Calu3 (cell line): ENCODE measurements around the gene ADCYAP1R1. TPM values are rescaled to one million over a fixed set of nuclear protein-coding genes. Genes with fewer than 3 reads are reported as not detected.
A peak's percentile ranks its signal among the peaks of the same experiment; 100 is the strongest.

ENCODE experiments used
- BruUV-seq: library from RNA; stranded (reverse); fragments of 400-500 nt; replicated peaks from 2 replicates; lab custom pipeline; 2021; lab: Mats Ljungman, UMichigan
- CTCF ChIA-PET: fragments of 300-600 bp; sonication (Branson Sonifier 250); formaldehyde crosslinking; loops from one replicate; lab custom pipeline; 2022; ENCODE audit warnings: antibody characterized with exemption; lab: Charles Lee
- DNase-seq: peaks from one replicate; pipeline ENCODE4 v3.0.0; 2022
- H3K27ac Mint-ChIP-seq: one replicate; pipeline ENCODE4 v1.8.0; 2022; ENCODE audit warnings: mixed read lengths; ENCODE audit not compliant: unreplicated experiment
- H3K27me3 Mint-ChIP-seq: one replicate; pipeline ENCODE4 v1.8.0; 2022; ENCODE audit warnings: mixed read lengths; ENCODE audit not compliant: unreplicated experiment
- H3K36me3 Mint-ChIP-seq: one replicate; pipeline ENCODE4 v1.8.0; 2022; ENCODE audit warnings: mild to moderate bottlenecking, moderate library complexity, mixed read lengths; ENCODE audit not compliant: insufficient read depth, unreplicated experiment
- H3K4me1 Mint-ChIP-seq: one replicate; pipeline ENCODE4 v1.8.0; 2022; ENCODE audit warnings: mild to moderate bottlenecking, low read depth, mixed read lengths; ENCODE audit not compliant: unreplicated experiment
- H3K4me3 Mint-ChIP-seq: one replicate; pipeline ENCODE4 v1.8.0; 2022; ENCODE audit warnings: mild to moderate bottlenecking, low read depth, moderate library complexity, mixed read lengths; ENCODE audit not compliant: unreplicated experiment
- H3K9me3 Mint-ChIP-seq: one replicate; pipeline ENCODE4 v1.8.0; 2022; ENCODE audit warnings: low read depth, mixed read lengths; ENCODE audit not compliant: unreplicated experiment
- intact Hi-C: fragments of 100-400 bp; cut with micrococcal nuclease; formaldehyde crosslinking; loops from one replicate; pipeline ENCODE4 v1.10.0; 2022; ENCODE audit not compliant: unreplicated experiment
- total RNA-seq: library from RNA; stranded (reverse); gene quantifications from 2 replicates; pipeline ENCODE4 v1.2.3, GENCODE V29; 2022
- TF ChIP-seq, protein P1 (sequence below): fragments of 200-600 bp; IDR thresholded peaks from one replicate; pipeline ENCODE4 v1.8.0; 2022; ENCODE audit warnings: antibody characterized with exemption; ENCODE audit not compliant: unreplicated experiment

ADCYAP1R1 gene
- total RNA-seq, 1 experiment from 2014 or later = not detected

DNA sequence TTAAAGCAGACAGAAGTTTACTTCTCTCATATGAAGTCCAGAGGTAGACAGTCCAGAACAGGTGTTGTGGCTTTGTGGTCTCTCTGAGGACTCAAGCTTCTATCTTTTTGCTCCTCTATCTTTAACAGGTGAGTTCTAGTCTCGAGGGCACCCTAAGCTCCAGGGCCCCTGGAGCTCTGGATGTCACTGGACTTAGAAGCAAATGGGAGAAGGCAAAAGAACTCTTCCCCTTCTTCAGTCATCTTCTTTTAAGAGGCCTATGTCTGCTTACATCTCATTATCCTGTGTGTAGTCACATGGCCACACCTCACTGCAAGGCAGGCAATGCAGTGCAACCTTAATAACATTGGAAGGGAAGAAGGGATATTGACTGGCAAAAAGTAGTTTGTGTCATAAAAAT, 61.6 kb downstream of the ADCYAP1R1 start:
- no peaks in the 10 kb centered on the region for H3K4me1 Mint-ChIP-seq
- no peaks in the 10 kb centered on the region for H3K9me3 Mint-ChIP-seq
- CTCF ChIA-PET = interaction anchor here (1.5 kb wide), 1 partner anchor 11 kb away, joined by 3 read pairs; no protein-coding TSS in a partner anchor
- no peak for DNase-seq
- H3K36me3 Mint-ChIP-seq = no peaks in the 10 kb centered on the region
- TF ChIP-seq, protein P1, sequence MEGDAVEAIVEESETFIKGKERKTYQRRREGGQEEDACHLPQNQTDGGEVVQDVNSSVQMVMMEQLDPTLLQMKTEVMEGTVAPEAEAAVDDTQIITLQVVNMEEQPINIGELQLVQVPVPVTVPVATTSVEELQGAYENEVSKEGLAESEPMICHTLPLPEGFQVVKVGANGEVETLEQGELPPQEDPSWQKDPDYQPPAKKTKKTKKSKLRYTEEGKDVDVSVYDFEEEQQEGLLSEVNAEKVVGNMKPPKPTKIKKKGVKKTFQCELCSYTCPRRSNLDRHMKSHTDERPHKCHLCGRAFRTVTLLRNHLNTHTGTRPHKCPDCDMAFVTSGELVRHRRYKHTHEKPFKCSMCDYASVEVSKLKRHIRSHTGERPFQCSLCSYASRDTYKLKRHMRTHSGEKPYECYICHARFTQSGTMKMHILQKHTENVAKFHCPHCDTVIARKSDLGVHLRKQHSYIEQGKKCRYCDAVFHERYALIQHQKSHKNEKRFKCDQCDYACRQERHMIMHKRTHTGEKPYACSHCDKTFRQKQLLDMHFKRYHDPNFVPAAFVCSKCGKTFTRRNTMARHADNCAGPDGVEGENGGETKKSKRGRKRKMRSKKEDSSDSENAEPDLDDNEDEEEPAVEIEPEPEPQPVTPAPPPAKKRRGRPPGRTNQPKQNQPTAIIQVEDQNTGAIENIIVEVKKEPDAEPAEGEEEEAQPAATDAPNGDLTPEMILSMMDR = no peak
- H3K27ac Mint-ChIP-seq = no peak overlapping the region
- H3K27me3 Mint-ChIP-seq = peaks cover 2% of the 10 kb centered on the region
- H3K4me3 Mint-ChIP-seq = no peak overlapping the region
- BruUV-seq = no TSS peak
- intact Hi-C loops = no loop called here

DNA sequence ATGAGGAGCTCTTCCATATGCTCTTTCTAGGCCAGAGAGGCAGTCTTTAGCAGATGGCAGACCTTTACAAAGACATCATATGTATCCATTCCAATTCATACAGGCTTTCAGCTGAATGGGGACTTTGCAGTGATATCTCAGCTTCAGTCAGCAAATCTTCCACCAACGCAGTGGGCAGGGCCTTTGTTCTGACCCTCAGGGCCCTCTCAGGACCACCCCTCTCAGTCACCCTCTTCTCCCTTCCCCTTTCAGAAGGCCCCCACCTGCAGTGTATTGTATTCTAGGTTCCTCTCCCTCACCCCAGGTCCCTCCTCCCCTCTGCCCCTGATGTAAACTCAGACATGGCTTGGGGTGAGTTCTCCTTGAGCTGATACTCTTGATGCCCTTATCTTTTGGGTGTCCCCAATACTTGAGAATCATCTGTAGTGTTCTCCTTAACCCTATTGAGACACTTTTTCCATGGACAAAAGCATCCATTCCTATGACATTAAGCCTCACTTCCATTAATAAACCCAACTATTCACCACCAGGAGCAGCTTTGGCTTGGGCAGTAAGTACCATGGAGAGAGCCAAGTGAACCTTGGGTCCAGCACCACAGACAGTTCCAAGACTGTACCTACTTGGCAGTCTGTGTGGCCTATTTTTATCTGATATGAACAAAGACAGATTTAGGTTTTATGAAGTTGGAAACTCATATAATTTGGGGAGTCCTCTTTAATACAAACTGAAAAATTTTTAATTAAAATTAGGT, 62.7 kb downstream of the ADCYAP1R1 start:
- no peaks in the 10 kb centered on the region for H3K36me3 Mint-ChIP-seq
- no peak overlapping the region for H3K27ac Mint-ChIP-seq
- intact Hi-C loops = no loop called here
- TF ChIP-seq, protein P1 = no peak
- no TSS peak for BruUV-seq
- H3K9me3 Mint-ChIP-seq = no peaks in the 10 kb centered on the region
- H3K4me3 Mint-ChIP-seq = no peak overlapping the region
- peak; percentile 58 for DNase-seq
- CTCF ChIA-PET = interaction anchor here (0.6 to 1.5 kb wide), 4 partner anchors 8 to 131 kb away, joined by 3 to 4 read pairs (median 3); no protein-coding TSS in a partner anchor
- peaks cover 13% of the 10 kb centered on the region for H3K27me3 Mint-ChIP-seq
- H3K4me1 Mint-ChIP-seq = no peaks in the 10 kb centered on the region

DNA sequence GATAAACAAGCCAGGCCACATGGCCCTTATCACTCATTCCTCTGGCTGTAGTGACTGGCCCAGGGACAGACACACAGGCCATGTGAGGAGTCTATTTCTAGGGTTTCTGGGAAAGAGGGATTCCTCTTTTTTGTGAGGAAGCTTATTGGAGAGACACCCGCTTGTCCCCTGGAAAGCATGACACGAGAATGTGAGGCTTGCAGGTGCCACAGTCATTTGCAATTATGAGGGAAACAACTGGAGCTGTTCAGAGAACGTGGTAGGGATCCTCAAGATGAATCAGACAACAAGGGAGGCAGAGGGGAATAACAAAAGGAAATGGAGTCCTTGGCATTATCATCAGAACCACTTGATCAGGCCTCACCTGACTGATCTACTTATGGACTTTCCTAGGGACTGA, 64.5 kb downstream of the ADCYAP1R1 start:
- Mint-ChIP-seq H3K4me1 (no peaks in the 10 kb centered on the region), H3K27ac (no peak overlapping the region), H3K9me3 (no peaks in the 10 kb centered on the region), H3K36me3 (no peaks in the 10 kb centered on the region), H3K27me3 (peaks cover 28% of the 10 kb centered on the region), H3K4me3 (no peak overlapping the region)
- DNase-seq = no peak
- no TSS peak for BruUV-seq
- TF ChIP-seq, protein P1 = no peak
- intact Hi-C loops = no loop called here
- CTCF ChIA-PET = interaction anchor here (2.1 to 8.5 kb wide), 2 partner anchors 18 to 134 kb away, joined by 5 to 397 read pairs; no protein-coding TSS in a partner anchor

DNA sequence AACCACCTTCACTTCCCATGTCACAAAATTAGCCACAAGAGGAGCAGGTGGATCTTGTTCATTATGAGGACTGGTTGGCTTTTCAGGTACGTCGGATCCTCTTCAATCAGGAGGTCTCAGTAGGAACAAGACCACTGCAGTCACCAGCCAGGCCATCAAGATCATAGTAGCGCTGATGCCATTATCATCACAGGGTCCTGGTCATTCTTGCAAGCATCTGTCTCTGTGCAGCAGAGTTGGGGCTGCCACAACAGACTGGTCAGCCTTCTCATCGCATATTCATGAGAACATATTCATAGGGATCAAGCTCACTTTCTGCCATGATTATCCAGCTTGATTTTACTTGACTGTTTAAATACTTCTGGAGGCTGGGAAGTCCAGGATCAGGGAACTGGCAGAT, 67.1 kb downstream of the ADCYAP1R1 start:
- Mint-ChIP-seq H3K4me3 (no peak overlapping the region), H3K9me3 (no peaks in the 10 kb centered on the region), H3K27ac (no peak overlapping the region), H3K36me3 (no peaks in the 10 kb centered on the region), H3K27me3 (peaks cover 47% of the 10 kb centered on the region), H3K4me1 (peaks cover 7% of the 10 kb centered on the region)
- no TSS peak for BruUV-seq
- CTCF ChIA-PET = interaction anchor here (8.5 kb wide), 1 partner anchor 137 kb away, joined by 397 read pairs; no protein-coding TSS in a partner anchor
- TF ChIP-seq, protein P1 = no peak
- no peak for DNase-seq
- intact Hi-C loops = no loop called here
